ENCODE results near the gene PRKCZ.

- no peak for TF ChIP-seq CTCF (IDR thresholded peaks at IDR 0.05; ENCODE audit: low read depth, low read length)
- no peak for TF ChIP-seq POLR2A (IDR thresholded peaks at IDR 0.05; ENCODE audit: extremely low read depth, insufficient read length)
- TF ChIP-seq MAX (IDR thresholded peaks at IDR 0.05; ENCODE audit: low read depth, low read length), result peak; percentile 46
- TF ChIP-seq MYC (IDR thresholded peaks at IDR 0.05; ENCODE audit: low read depth, low read length), result peak; percentile 32; the same call in 1 of the 2 replicates
Observed at GRCh38 chr1:2145946-2146835, 96.0 kb downstream of the PRKCZ start.

All from NB4 (cell line).